ENCODE results near the gene CYREN. TPM values are rescaled to one million over a fixed set of nuclear protein-coding genes. Genes with fewer than 3 reads are reported as not detected.
"Not testable (repeated sequence)": the region's sequence is repeated elsewhere in the genome, so short reads cannot be mapped to it uniquely, and the experiment has no call there.

The CYREN gene, protein sequence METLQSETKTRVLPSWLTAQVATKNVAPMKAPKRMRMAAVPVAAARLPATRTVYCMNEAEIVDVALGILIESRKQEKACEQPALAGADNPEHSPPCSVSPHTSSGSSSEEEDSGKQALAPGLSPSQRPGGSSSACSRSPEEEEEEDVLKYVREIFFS
- total RNA-seq: 10 to 100 TPM; 33.4 to 44.5 TPM

- peak within 1 kb of the TSS; percentile 96 for H3K27ac Mint-ChIP-seq
- H3K9me3 Mint-ChIP-seq: no peaks in the 10 kb centered on the region
- DNase-seq (peak; percentile 94), ATAC-seq (replicated peaks in 1 of 2) (peak; percentile 86)
- peaks cover 50% of the 10 kb centered on the region for H3K4me1 Mint-ChIP-seq (ENCODE audit: low read depth)
- H3K27me3 Mint-ChIP-seq (ENCODE audit: low read depth): no peaks in the 10 kb centered on the region
- H3K4me3 Mint-ChIP-seq: peak within 1 kb of the TSS; percentile 93 to 94
- peaks cover 3 to 13% of the 10 kb centered on the region in 2 donors for H3K36me3 Mint-ChIP-seq (ENCODE audit: insufficient read depth in 2 of 2)
Measured at GRCh38 chr7:135170274-135170997, at the start of gene CYREN. Gene CYREN, minus strand, starts transcription at chr7:135170707. Its CDS starts 1,785 bp downstream, at chr7:135168922.

DNA sequence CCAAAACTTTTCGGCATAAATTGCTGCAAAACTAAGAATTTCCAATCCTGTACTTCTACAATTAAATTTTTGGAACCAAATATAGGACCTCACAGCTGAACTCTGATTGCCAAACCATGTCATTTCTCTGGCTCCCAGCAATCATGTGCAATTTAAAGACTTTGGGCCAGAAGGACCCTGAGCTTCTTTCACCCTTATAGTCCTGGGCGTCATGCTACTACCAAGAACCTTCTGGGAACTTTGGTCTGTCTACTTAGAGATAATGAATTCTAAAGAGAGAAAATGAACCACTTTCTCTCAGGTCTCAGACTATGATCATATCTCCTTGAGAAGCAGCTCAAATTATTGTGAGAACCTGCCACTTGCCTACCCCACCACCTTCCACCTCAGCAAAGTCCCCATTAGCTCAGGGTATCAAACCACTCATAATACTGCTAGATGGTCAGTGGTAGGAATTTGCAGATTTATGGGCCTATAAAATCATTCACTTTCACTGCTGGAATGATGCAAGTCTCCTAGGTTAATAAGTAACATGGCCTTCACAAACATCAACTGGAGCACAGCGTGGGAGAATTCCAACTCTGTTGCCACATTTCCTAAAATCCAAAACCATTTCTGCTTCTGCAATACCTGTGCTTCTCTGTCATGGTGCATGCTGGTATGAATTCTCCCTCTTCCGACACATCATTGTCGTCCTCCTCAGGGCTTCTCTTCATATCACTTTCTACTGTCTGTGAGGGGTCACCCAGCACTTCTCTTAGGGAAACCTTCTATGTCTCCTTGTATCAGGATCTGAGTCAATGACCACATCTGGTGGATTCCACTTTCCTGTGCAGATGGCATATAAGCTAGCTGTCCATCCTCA, 47.4 kb upstream of the CYREN start:
- no peak overlapping the region for H3K4me3 Mint-ChIP-seq
- no peak overlapping the region for H3K27ac Mint-ChIP-seq
- DNase-seq (no peak), ATAC-seq (replicated peaks in 1 of 2) (no peak)
- no peaks in the 10 kb centered on the region for H3K4me1 Mint-ChIP-seq (ENCODE audit: low read depth)
- no peaks in the 10 kb centered on the region for H3K36me3 Mint-ChIP-seq (ENCODE audit: insufficient read depth in 2 of 2)
- peaks cover 7% of the 10 kb centered on the region for H3K27me3 Mint-ChIP-seq (ENCODE audit: low read depth)
- peaks cover 0 to 2% of the 10 kb centered on the region in 2 donors for H3K9me3 Mint-ChIP-seq

DNA sequence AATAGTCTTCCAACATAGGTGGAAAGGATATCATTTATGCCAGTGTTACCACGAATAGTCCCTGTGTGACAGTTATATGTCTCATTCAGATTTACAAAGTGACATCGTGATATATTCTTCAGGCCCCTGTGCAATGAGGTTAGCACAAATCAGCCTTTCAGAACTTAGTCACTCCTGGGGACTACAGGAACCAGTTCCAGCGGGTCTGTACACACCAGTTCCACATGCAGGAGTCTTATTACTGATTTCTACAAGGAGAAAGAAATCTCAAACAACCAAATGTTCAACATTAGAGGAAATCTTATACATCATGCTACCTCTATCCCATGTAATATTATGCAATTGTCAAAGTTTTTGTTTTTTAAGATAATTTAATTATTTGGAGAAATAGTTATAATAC, 45.2 kb upstream of the CYREN start:
- H3K27ac Mint-ChIP-seq: no peak overlapping the region
- peaks cover 0 to 1% of the 10 kb centered on the region in 2 donors for H3K36me3 Mint-ChIP-seq (ENCODE audit: insufficient read depth in 2 of 2)
- H3K9me3 Mint-ChIP-seq: no peaks in the 10 kb centered on the region
- ATAC-seq (replicated peaks in 1 of 2): no peak
- no peaks in the 10 kb centered on the region for H3K27me3 Mint-ChIP-seq (ENCODE audit: low read depth)
- no peaks in the 10 kb centered on the region for H3K4me1 Mint-ChIP-seq (ENCODE audit: low read depth)
- no peak for DNase-seq
- no peak overlapping the region for H3K4me3 Mint-ChIP-seq

DNA sequence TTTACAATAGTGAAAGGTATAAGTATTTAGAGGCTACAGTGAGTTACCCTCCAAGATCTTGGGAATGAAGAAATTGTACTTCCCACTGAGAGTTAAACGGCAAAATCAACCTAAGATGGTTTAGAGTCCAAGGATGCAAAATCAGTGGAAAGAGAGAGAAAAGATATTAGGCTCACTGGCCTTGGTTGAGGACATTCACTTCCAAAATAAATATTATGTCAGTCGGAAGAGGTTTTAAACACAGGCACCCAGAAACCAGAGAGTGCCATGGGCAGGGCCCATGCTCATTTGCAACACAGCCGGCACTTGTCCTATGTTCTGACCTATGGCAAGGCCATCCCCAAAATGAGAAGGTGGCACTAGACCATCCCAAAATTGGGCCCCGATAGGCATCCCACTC, 44.7 kb upstream of the CYREN start:
- Mint-ChIP-seq H3K36me3 (ENCODE audit: insufficient read depth in 2 of 2) (peaks cover 0 to 1% of the 10 kb centered on the region in 2 donors), H3K27ac (no peak overlapping the region), H3K4me3 (no peak overlapping the region), H3K27me3 (ENCODE audit: low read depth) (no peaks in the 10 kb centered on the region), H3K4me1 (ENCODE audit: low read depth) (peaks cover 3% of the 10 kb centered on the region), H3K9me3 (no peaks in the 10 kb centered on the region)
- ATAC-seq (replicated peaks in 1 of 2): no peak
- no peak for DNase-seq

DNA sequence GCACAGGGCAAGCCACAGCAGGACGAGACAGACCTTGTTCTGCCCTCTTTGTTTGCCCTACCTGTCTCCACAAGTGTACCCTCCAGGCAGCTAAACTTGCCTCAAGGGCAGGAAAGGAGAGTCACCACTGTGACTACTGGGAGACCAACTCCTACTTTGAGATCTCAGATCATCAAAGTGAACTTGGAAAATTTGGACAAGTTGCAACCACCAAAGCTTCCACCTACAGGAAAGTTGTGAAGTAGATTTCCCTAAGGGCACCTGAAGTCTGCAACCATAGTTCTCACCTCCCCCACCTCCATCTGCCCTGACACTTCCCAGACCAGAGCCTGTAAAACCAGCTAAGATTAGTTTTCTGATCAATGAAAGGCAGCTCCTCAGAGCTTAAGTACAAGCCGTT, 43.3 kb upstream of the CYREN start:
- no peak overlapping the region for H3K27ac Mint-ChIP-seq
- no peaks in the 10 kb centered on the region for H3K27me3 Mint-ChIP-seq (ENCODE audit: low read depth)
- peaks cover 9% of the 10 kb centered on the region for H3K4me1 Mint-ChIP-seq (ENCODE audit: low read depth)
- H3K36me3 Mint-ChIP-seq (ENCODE audit: insufficient read depth in 2 of 2): peaks cover 0 to 1% of the 10 kb centered on the region in 2 donors
- DNase-seq (no peak), ATAC-seq (replicated peaks in 1 of 2) (no peak)
- H3K9me3 Mint-ChIP-seq: no peaks in the 10 kb centered on the region
- no peak overlapping the region for H3K4me3 Mint-ChIP-seq

DNA sequence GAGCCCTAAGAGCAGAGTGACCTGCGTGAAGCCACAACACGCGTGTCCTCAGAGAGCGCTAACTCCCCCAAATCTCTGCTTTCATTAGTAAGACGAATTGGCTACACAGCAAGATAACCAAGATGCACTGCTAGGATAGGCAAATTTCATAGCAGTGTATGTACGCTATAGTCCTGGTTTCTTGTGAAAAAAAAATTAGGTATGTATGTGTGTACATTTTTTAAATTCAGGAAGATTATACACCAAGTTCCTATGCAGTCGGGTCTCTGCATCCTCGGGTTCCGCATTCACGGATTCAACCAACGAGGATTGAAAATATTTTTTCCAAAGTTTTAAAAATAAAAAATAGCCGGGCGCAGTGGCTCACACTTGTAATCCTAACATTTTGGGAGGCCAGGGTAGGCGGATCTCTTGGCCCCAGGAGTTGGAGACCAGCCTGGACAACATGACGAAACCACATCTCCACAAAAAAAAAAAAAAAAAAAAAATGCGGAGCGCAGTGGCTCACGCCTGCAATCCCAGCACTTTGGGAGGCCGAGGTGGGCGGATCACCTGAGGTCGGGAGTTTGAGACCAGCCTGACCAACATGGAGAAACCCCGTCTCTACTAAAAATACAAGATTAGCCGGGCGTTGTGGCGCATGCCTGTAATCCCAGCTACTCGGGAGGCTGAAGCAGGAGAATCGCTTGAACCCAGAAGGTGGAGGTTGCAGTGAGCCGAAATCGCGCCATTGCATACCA, 41.6 kb upstream of the CYREN start:
- H3K36me3 Mint-ChIP-seq (ENCODE audit: insufficient read depth in 2 of 2); H3K27me3 Mint-ChIP-seq (ENCODE audit: low read depth); DNase-seq; H3K9me3 Mint-ChIP-seq; H3K27ac Mint-ChIP-seq; ATAC-seq (replicated peaks in 1 of 2): not testable (repeated sequence)
- Mint-ChIP-seq H3K4me3 (peak overlapping the region; percentile 87 to 96), H3K4me1 (ENCODE audit: low read depth) (peaks cover 26% of the 10 kb centered on the region)

DNA sequence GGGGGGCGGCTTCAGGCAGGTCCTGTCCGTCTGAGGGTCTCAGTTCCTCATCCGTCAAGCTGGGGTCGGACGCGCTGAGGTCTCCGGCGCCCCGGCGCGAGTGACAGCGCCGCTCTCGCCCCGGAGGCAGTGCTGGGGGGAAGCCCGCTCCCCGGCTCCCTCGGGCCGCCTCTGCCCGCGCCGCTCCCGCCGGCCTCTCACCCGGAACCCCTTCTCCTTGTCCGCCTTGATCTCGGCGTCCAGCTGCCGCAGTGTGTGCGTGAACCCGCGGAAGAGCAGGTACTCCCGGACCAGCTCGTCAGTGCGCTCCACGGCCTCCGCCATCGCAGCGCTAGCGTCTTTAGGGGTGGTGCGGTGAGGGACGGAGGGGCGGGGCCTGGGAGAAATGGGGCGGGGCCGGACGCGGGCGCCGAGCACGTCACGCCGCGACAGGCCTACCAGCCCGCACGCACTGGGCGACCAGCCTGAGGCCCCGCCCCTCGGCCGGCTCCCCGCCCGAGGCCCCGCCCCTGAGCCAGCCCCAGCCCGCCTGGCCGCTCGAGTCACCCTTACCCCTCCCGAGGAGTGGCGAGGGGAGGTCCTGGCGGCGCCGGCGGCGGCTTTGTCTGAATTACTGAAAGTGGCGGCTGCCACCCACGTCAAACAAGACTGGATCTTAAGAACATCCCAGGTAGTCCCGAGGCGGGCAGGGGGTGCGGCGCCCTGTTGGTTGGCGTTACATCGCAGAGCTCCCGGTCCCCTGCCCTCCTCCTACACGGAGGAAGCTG, 40.9 kb upstream of the CYREN start, which contains the start of gene WDR91:
Gene WDR91 (minus strand): TSS at position 348 of the 767 bp plus-strand sequence. CDS start 24 bp downstream, at position 324.
- H3K27me3 Mint-ChIP-seq (ENCODE audit: low read depth): no peaks in the 10 kb centered on the region
- peak within 1 kb of the TSS; percentile 87 to 96 for H3K4me3 Mint-ChIP-seq
- ATAC-seq (replicated peaks in 1 of 2) (peak; percentile 92 to 93), DNase-seq (peak; percentile 93 to 94)
- H3K9me3 Mint-ChIP-seq: no peaks in the 10 kb centered on the region
- peaks cover under 1 to 1% of the 10 kb centered on the region in 2 donors for H3K36me3 Mint-ChIP-seq (ENCODE audit: insufficient read depth in 2 of 2)
- peak within 1 kb of the TSS; percentile 85 for H3K27ac Mint-ChIP-seq
- H3K4me1 Mint-ChIP-seq (ENCODE audit: low read depth): peaks cover 29% of the 10 kb centered on the region

DNA sequence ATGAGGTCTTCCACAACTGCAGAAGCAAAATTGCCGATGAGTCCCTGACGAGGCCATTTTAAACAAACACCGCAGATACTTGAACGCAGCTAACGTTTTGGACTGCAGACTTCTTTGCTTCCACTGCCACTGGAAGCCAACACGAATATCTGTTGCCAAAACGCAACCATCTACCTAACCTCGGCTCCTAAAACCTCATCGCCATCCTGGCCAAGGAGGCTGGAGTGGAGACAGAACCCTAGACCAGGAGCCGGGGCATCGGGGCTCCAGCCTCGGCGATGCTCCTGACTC, 40.3 kb upstream of the CYREN start:
- Mint-ChIP-seq H3K4me3 (peak overlapping the region; percentile 87 to 96), H3K27ac (peak overlapping the region; percentile 77), H3K9me3 (no peaks in the 10 kb centered on the region), H3K27me3 (ENCODE audit: low read depth) (no peaks in the 10 kb centered on the region), H3K4me1 (ENCODE audit: low read depth) (peaks cover 29% of the 10 kb centered on the region), H3K36me3 (ENCODE audit: insufficient read depth in 2 of 2) (peaks cover 1 to 3% of the 10 kb centered on the region in 2 donors)
- ATAC-seq (replicated peaks in 1 of 2) (no peak), DNase-seq (no peak)

- DNase-seq (no peak), ATAC-seq (replicated peaks in 1 of 2) (no peak)
- Mint-ChIP-seq H3K4me3 (peak overlapping the region; percentile 27 to 40), H3K4me1 (ENCODE audit: low read depth) (peaks cover 29% of the 10 kb centered on the region), H3K27me3 (ENCODE audit: low read depth) (no peaks in the 10 kb centered on the region), H3K27ac (no peak overlapping the region), H3K9me3 (no peaks in the 10 kb centered on the region), H3K36me3 (ENCODE audit: insufficient read depth in 2 of 2) (peaks cover 1 to 11% of the 10 kb centered on the region in 2 donors)
Measured at GRCh38 chr7:135209225-135209834, 38.8 kb upstream of the CYREN start.

DNA sequence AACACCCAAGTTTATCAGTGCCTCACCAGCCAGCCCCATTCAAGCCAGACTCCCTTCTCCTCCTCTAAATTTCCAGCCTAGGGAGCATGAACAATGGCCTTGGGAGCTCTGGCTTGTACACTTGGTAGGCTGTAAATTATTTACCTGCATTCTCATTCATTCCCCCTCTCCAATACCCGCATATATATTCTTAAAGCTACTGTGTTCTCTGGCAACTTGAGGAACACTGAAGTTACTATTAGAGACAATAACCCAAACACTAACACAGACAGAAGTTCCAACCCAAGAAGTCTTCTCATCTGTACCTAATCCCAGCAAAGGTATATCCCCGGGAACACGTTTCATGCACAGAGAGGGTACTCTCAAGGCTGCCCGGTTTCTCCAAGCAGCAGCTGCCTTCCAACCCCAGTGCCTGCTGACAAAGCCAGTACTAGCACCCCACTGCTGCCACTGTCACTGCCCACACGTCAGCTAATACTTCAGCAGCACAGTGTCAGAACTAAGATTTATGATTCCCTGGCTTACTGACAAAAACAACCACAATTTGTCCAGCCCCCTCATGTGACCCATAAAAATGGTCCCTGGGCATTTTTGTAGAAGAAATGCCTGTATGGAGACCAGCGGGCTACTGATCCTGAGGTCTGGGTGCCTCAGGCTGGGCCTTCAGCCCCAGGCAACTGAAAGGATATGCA, 37.7 kb upstream of the CYREN start:
- H3K9me3 Mint-ChIP-seq: no peaks in the 10 kb centered on the region
- H3K4me3 Mint-ChIP-seq: peak overlapping the region in 1 of 2 donors; percentile 1
- H3K27ac Mint-ChIP-seq: no peak overlapping the region
- no peak for DNase-seq
- ATAC-seq (replicated peaks in 1 of 2): no peak
- peaks cover 38% of the 10 kb centered on the region for H3K4me1 Mint-ChIP-seq (ENCODE audit: low read depth)
- H3K36me3 Mint-ChIP-seq (ENCODE audit: insufficient read depth in 2 of 2): peaks cover 1 to 11% of the 10 kb centered on the region in 2 donors
- no peaks in the 10 kb centered on the region for H3K27me3 Mint-ChIP-seq (ENCODE audit: low read depth)

- Mint-ChIP-seq H3K36me3 (ENCODE audit: insufficient read depth in 2 of 2) (peaks cover 1 to 11% of the 10 kb centered on the region in 2 donors), H3K4me3 (peak overlapping the region in 1 of 2 donors; percentile 21), H3K27ac (no peak overlapping the region), H3K27me3 (ENCODE audit: low read depth) (no peaks in the 10 kb centered on the region), H3K9me3 (no peaks in the 10 kb centered on the region), H3K4me1 (ENCODE audit: low read depth) (peaks cover 45% of the 10 kb centered on the region)
- ATAC-seq (replicated peaks in 1 of 2) (no peak), DNase-seq (no peak)
Measured at GRCh38 chr7:135207406-135208101, 37.0 kb upstream of the CYREN start.

Data from activated T-cell treated with anti-CD3 and anti-CD28 coated beads, Interleukin-2, amount 50 U/mL, for 72 hours (primary cell).